ACC112 (cell line): ENCODE data around the gene DNALI1.
"Not testable (repeated sequence)": the region's sequence is repeated elsewhere in the genome, so short reads cannot be mapped to it uniquely, and the experiment has no call there.

Experiments used
- H2AFZ ChIP-seq: fragments of 200-600 bp; sonication (generic); one replicate; pipeline ENCODE4 v1.6.0; 2017; ENCODE audit warnings: antibody characterized with exemption, low read length; ENCODE audit not compliant: unreplicated experiment
- H3K27ac ChIP-seq: fragments of 200-600 bp; sonication (generic); 2 replicates; pipeline ENCODE4 v1.5.1; 2014; ENCODE audit warnings: low read depth, mild to moderate bottlenecking, antibody characterized with exemption, low read length, moderate library complexity
- H3K27me3 ChIP-seq: fragments of 200-600 bp; sonication (generic); 2 replicates; pipeline ENCODE4 v1.6.1; 2014; ENCODE audit warnings: mild to moderate bottlenecking, antibody characterized with exemption, low read length, moderate library complexity, mixed read lengths; ENCODE audit not compliant: insufficient read depth
- H3K36me3 ChIP-seq: fragments of 200-600 bp; sonication (generic); 2 replicates; pipeline ENCODE4 v1.6.1; 2016; ENCODE audit warnings: mild to moderate bottlenecking, antibody characterized with exemption, low read length, moderate library complexity, mixed read lengths; ENCODE audit not compliant: insufficient read depth
- H3K4me1 ChIP-seq: fragments of 200-600 bp; sonication (generic); one replicate; pipeline ENCODE4 v1.6.1; 2016; ENCODE audit warnings: low read length, mixed read lengths; ENCODE audit not compliant: insufficient read depth, unreplicated experiment, control insufficient read depth
- H3K4me3 ChIP-seq: fragments of 200-600 bp; sonication (generic); 2 replicates; pipeline ENCODE4 v1.5.1; 2014; ENCODE audit warnings: mild to moderate bottlenecking, low read depth, low read length
- H3K79me2 ChIP-seq: fragments of 200-600 bp; sonication (generic); one replicate; pipeline ENCODE4 v1.6.0; 2016; ENCODE audit warnings: low read length; ENCODE audit not compliant: control insufficient read depth, unreplicated experiment, insufficient read depth

DNALI1 gene

DNA sequence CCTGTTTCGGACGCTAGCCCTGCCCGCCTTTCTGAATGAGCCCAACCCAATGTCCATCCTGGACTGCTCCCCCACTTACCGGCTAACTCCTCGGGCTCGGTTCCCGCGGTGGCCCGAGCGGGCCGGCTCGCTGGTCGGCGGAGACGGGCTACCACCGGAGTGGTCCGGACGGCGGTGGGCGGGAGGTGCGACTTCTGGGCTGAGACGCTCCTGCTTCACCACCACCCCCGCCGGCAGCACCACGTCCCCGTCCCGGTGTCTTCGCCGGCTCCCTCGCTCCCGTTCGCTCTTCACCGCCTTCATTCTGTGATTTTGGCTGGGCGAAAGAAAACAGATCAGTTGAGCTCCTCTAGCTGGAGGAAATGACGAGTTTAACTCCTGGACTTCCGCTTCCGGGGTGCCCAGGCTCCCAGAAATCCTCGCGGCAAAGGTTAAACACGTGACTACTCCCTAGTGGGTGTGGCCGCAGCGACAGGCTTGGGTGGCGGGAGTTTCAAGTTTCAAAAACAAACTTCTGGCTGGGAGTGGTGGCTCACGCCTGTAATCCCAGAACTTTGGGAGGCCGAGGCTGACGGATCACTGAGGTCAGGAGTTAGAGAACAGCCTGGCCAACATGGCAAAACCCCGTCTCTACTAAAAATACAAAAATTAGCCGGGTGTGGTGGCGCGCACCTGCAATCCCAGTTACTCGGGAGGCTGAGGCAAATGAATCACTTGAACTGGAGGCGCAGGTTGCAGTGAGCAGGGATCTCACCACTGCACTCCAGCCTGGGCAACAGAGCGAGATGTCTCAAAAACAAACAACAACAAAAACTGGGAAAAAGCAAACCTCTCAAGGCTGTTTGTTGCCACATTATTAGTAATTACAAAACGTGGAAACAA lies 2.6 kb upstream of the DNALI1 start, which contains the start of gene SNIP1:
Gene SNIP1, minus strand, starts transcription at position 367 of the 882 bp plus-strand sequence. Its CDS starts 64 bp downstream, at position 303.
- H3K4me3 ChIP-seq = peak within 1 kb of the TSS; percentile 93

DNA sequence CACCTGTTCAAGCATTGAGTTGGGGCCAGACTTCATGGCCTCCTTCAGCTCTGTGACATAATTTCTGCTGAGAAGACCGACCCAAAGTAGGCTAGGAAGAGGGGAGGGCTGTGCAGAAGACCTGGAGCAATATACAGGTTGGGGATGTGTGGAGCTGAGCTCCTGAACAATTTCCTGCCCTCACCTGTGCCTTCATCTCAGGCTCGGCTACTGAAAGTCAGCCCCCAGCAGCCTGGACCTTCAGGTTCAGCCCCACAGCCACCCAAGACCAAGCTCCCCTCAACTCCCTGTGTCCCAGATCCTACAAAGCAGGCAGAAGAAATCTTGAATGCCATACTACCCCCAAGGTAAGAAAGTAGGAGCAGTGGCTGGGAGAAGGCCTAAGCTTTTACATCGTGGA lies 662 bp downstream of the DNALI1 start:
- Histone ChIP-seq H3K27me3 (no peaks in the 10 kb centered on the region), H3K27ac (peak overlapping the region; percentile 32; the same call in 1 of the 2 replicates), H2AFZ (peak overlapping the region; percentile 90), H3K4me1 (peaks cover 19% of the 10 kb centered on the region), H3K36me3 (peaks cover 6% of the 10 kb centered on the region; the same call in 1 of the 2 replicates), H3K4me3 (peak overlapping the region; percentile 80), H3K79me2 (peaks cover 17% of the 10 kb centered on the region)

More for the DNA sequence above, 2.6 kb upstream of the DNALI1 start, which contains the start of gene SNIP1:
- Histone ChIP-seq H3K36me3 (no peaks in the 10 kb centered on the region; the same call in 1 of the 2 replicates), H3K79me2 (peaks cover 40% of the 10 kb centered on the region), H2AFZ (peak within 1 kb of the TSS; percentile 8), H3K4me1 (peaks cover 34% of the 10 kb centered on the region), H3K27me3 (no peaks in the 10 kb centered on the region), H3K27ac (peak within 1 kb of the TSS; percentile 62)

DNA sequence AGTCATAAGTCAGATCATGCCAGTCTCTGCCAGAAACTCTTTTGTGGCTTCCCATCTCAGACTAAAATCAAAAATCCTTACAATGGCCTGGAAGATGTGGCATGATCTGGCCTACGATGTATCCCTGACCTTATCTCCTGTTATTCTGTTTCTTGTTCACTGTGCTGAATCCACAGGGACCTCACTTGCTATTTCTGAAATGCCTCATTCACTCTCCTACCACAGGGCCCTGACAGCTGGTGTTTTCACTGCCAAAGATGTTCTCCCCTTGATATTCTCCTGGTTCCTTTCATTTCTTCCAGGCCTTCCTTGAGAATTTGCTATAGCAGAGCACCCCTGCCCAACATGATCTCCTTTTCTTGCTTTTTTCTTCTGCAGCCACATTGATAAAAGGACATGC lies 1.7 kb downstream of the DNALI1 start:
- Histone ChIP-seq H3K4me3 (no peak overlapping the region), H2AFZ (no peak overlapping the region), H3K4me1 (peaks cover 11% of the 10 kb centered on the region)

DNA sequence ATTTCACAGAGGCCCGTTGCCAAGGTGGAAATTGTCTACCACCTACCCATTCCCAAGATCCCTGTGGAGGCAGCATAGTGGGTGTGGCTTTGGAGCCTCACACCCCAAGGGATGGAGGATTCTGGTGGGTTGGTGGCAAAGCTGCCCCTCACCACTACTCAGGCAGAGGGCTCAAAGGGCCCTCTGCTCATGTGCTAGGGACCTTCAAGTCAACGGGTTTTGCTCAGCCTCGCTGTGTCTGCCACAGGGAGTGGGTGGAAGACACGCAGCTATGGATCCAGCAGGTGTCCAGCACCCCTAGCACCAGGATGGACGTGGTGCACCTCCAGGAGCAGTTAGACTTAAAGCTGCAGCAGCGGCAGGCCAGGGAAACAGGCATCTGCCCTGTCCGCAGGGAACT lies 2.3 kb downstream of the DNALI1 start:
- peaks cover under 1% of the 10 kb centered on the region for H3K79me2 ChIP-seq
- H3K4me3 ChIP-seq = no peak overlapping the region
- H3K4me1 ChIP-seq = peaks cover 14% of the 10 kb centered on the region
- no peak overlapping the region for H3K27ac ChIP-seq
- H3K36me3 ChIP-seq = 0 out of 2 replicates have a peak, but pooled peaks cover 6% of the 10 kb centered on the region
- no peak overlapping the region for H2AFZ ChIP-seq
- no peaks in the 10 kb centered on the region for H3K27me3 ChIP-seq

More for the DNA sequence above, 1.7 kb downstream of the DNALI1 start:
- H3K36me3 ChIP-seq = 0 out of 2 replicates have a peak, but pooled peaks cover 6% of the 10 kb centered on the region
- no peaks in the 10 kb centered on the region for H3K27me3 ChIP-seq
- no peak overlapping the region for H3K27ac ChIP-seq
- peaks cover 7% of the 10 kb centered on the region for H3K79me2 ChIP-seq

DNA sequence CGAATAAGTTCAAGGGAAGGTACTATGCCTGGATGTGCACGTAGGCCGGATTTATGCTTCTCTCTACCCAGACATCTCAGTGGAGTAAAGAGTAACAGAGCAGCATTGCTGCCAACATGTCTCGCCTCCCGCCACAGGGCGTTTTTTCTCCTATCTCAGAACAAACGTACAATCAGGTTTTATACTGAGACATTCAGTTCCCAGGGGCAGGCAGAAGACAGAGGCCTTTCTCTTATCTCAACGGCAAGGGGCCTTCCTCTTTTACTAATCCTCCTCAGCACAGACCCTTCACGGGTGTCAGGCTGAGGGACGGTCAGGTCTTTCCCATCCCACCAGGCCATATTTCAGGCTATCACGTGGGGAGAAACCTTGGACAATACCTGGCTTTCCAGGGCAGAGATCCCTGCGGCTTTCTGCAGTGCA lies 3.2 kb downstream of the DNALI1 start:
- H3K4me3 ChIP-seq, H3K79me2 ChIP-seq, H3K27me3 ChIP-seq, H3K36me3 ChIP-seq, H3K27ac ChIP-seq, H2AFZ ChIP-seq: not testable (repeated sequence)
- peaks cover 14% of the 10 kb centered on the region for H3K4me1 ChIP-seq

DNA sequence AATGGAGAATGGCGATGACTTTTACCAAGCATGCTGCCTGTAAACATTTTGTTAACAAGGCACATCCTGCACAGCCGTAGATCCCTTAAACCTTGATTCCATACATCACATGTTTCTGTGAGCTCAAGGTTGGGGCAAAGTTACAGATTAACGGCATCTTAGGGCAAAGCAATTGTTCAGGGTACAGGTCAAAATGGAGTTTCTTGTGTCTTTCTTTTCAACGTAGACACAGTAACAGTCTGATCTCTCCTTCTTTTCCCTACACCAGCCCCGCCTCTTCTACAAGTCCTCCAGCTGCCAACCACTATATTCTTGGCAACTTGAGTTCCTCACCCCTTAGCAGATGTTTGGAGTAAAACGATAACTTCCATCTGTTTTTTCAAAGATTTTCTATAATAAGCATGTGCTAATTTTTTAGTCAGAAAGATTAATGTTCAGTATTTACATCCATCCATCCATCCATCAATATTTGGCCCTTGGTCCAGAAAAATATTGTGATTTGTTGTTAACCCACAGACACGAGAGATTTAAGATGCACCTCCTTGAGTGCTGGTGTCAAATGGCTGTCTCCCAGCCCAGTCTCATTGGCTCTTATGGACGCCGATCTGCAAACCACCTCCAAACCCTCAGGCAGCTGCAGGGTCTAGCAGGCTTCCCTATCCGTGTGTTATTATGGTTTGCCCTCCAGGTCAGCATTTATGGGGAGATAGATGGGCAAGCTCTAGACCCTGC lies 3.8 kb downstream of the DNALI1 start:
- no peak overlapping the region for H3K4me3 ChIP-seq
- no peaks in the 10 kb centered on the region for H3K27me3 ChIP-seq
- H2AFZ ChIP-seq = no peak overlapping the region
- peaks cover 14% of the 10 kb centered on the region for H3K4me1 ChIP-seq
- no peaks in the 10 kb centered on the region for H3K79me2 ChIP-seq
- H3K36me3 ChIP-seq = 0 out of 2 replicates have a peak, but pooled peaks cover 6% of the 10 kb centered on the region
- no peak overlapping the region for H3K27ac ChIP-seq

DNA sequence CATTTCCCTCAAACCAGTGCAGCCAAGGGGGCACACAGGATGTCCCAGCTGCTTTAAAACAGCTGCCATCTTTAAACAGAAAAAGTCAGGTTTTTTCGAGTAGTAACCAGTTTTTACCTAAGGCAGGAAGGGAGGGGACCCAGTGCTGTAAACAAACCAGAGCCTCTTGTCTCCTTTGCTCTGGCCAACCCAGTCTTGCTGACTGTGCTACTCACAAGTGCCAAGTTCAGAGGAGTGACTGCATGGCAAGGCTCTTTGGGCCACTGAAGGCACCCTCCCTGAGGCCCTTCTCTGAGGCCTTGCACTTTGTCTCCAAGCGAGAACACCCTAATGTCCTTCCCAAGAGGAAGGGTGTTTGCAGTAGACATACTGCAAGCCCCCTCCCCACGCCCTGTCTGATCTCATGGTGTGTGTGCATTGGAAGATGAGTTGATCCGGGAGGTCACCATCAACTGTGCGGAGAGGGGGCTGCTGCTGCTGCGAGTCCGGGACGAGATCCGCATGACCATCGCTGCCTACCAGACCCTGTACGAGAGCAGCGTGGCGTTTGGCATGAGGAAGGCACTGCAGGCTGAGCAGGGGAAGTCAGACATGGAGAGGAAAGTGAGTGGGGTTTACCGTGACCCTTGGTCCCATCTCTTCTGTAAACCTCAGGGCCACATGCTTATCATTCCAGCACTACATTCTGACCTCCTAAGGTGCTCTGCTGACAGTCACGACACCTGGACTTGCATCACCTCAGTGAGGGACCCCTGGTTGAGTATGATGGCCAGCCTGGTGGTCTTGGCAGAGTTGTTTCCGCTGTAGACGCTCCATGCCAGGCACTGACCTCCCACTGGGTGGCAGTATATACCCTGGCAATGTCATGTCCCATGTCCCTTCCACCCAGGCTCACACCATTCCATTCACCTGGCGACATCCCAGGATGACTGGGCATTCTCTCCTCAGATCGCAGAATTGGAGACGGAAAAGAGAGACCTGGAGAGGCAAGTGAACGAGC lies 4.7 kb downstream of the DNALI1 start:
- Histone ChIP-seq H3K27ac (no peak overlapping the region), H2AFZ (no peak overlapping the region), H3K79me2 (no peaks in the 10 kb centered on the region), H3K4me3 (no peak overlapping the region), H3K4me1 (peaks cover 11% of the 10 kb centered on the region), H3K27me3 (no peaks in the 10 kb centered on the region), H3K36me3 (peaks cover 7% of the 10 kb centered on the region; the same call in 1 of the 2 replicates)

DNA sequence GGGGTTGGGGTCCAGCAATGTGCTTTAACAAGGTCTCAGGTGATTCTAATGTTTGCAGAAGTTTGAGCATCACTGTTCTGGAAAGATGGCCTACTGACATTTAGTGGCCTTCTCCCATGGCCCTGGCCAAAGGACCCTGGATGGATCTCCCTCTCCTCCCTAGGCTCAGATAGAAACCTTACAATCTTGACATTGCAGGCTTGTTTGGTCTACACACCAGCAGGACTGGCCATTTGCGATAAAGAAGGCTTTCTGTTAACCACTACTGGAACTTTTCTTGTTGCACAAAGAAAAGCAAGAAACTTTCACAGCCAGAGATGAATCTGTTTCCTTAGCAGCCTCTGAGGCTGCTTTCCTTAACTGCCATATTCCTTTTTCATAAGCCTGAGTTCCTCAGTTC lies 6.2 kb downstream of the DNALI1 start:
- Histone ChIP-seq H3K79me2 (no peaks in the 10 kb centered on the region), H3K27ac (no peak overlapping the region), H2AFZ (no peak overlapping the region), H3K36me3 (peaks cover 22% of the 10 kb centered on the region), H3K4me1 (peaks cover 4% of the 10 kb centered on the region), H3K4me3 (no peak overlapping the region), H3K27me3 (no peaks in the 10 kb centered on the region)

DNA sequence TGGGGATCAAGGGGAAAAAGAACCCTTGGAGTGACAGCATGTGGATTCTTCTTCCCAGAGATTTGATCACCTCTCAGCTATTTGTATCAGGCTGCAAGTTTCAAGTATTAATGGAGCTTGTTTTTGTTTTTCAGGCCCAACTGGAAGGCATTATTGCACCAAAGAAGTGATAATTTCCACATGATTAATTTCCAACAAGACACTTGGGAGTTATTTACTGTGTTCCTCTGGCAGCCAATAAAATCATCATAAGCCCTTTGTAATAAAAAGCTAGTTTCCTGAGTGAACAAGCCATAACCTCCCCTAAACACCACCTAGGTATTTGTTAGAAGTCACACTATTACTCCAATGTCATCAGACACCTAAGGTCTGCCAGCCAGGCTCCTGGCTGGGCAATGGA lies 8.2 kb downstream of the DNALI1 start:
- no peaks in the 10 kb centered on the region for H3K79me2 ChIP-seq
- peaks cover 41% of the 10 kb centered on the region for H3K36me3 ChIP-seq
- no peak overlapping the region for H2AFZ ChIP-seq
- no peak overlapping the region for H3K4me3 ChIP-seq
- H3K27me3 ChIP-seq = no peaks in the 10 kb centered on the region
- H3K27ac ChIP-seq = no peak overlapping the region
- H3K4me1 ChIP-seq = peaks cover 4% of the 10 kb centered on the region

DNA sequence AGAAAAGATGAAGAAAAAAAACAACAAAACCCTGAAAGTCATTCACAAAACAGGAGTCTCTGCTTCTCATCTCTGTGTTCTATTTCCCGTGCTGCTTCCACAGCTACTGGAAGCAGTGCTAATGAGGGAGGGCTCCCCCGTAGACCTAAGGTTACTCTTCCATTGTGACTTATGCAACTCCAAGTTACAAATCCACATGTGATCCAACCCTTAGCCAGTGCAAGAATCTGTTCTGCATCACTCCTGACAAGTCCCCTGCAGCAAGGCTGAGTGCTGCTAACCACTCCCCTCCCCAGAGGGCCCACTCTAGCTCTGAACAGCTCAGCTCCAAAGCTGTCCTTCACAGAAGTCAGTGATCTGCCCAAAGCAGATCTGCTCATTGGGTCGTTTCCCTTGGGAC lies 10.3 kb downstream of the DNALI1 start:
- Histone ChIP-seq H2AFZ (no peak overlapping the region), H3K36me3 (peaks cover 53% of the 10 kb centered on the region)

More for the DNA sequence above, 10.3 kb downstream of the DNALI1 start:
- no peak overlapping the region for H3K4me3 ChIP-seq
- H3K27ac ChIP-seq = no peak overlapping the region
- H3K27me3 ChIP-seq = no peaks in the 10 kb centered on the region
- peaks cover 4% of the 10 kb centered on the region for H3K4me1 ChIP-seq
- H3K79me2 ChIP-seq = no peaks in the 10 kb centered on the region
